Measurements from ENCODE around the gene COX20.
"Not testable (repeated sequence)": the region's sequence is repeated elsewhere in the genome, so short reads cannot be mapped to it uniquely, and the experiment has no call there.

COX20 gene, protein sequence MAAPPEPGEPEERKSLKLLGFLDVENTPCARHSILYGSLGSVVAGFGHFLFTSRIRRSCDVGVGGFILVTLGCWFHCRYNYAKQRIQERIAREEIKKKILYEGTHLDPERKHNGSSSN

DNA sequence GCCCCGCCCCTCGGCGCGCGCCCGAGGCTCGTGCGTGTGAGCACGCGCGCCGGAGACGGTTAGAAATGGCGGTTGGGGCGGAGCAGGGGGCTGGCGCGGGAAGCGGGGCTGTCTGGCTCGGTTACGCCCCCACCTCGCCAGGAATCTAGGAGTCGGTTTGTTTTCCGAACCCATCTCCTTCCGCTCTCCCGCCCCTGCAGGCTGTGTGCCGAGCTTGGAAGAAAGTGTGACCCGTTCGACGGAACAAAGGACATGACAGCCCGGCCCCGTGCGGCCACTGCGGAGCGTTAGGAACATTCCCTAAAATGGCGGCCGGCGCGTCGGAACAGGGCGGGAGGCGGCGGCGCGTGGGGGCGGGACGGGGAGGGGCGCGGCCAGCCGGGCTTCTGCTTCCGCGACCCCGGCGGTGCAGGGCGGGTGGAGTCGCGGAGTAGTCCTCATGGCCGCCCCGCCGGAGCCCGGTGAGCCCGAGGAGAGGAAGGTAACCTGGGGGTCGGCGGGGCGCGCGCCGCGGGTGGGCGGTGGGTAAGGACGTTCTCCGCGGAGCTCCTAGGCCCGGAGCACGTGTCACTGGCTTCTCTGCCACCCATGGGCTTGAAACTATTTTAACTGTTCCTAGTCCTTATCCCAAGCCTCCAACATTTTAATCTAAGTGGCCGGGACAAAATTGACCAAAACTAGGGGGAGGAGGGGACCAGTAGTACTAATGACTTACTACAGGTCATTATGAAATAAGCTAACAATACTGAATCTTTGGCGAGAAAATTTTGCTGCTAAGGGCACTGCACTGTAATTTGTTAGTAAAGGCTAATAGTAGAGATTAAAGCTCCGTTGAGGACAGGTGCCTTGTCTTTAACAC is at the start of gene COX20:
Gene COX20, plus strand, starts transcription at position 383 of the 859 bp plus-strand sequence. Its CDS starts 57 bp downstream, at position 440.
- no peak for FAIRE-seq

DNA sequence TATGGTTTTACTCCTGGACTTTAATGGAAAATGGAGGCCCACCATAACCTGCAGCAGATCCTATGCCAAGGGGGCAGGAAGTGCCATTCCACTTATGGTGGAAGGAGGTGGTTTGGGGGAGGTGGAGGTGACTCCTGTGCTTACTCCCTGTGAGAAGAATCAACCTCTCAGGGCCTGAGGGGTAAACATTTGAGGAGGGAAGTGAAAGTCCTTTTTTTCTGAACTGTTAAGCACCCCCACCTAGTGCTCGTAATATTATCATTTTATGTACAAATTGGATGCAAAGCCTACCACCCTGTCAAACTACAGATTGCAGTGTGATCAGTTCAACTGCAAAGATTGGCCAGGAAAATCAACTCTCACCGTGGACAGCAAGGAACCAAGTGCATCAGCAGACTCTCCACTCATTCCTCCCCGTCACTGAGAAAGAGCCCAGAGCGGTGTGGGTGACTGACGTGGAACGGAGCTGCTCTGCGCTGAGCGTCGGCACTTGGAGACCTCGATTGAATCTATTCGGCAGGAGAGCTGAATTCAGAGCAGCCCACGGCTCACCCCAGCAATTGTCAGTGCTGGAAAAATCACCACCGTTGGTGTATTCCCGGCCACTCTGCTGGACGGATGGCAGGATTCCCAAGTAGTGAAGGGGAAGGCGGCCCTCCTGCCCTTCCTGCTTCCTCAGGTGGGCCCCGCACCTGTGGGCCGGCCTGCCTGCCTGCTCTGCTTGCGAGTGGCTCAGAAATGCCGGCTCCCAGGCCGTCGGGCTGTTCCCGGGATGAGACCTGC is 46.8 kb upstream of the COX20 start:
- no peak for FAIRE-seq

DNA sequence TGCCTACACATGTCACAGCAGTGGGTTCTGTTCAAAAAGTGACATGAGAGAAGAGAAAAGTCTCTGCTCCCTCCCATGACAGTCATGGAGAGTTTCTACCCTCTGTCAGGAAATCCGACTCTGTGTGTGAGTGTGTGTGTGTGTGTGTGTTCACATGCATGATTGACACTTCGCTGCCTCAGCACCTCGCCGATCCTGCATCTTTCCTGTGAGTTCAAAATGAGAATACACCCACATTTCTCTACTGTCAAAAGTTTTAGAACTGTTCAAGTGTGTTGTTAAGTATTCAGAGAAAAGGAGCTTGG is 46.2 kb upstream of the COX20 start:
- FAIRE-seq, result no peak

DNA sequence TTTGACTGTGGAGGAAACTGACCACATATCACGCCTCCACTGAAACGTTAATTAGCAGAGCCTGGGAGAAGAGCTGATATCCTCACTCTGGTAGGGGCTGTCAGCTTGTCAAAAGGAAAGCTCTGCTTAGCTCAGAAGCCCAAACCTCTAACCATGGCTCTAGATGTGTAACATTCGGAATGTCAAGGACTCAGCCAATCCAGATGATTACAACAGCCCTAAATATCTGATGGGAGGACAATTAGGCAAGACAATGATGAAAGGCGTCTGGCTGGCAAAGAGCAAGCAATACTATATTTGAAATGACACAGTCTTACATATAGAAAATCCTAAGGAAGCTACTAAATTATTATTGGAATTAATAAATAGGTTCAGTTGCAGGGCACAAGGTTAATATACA is 45.7 kb upstream of the COX20 start:
- no peak for FAIRE-seq

DNA sequence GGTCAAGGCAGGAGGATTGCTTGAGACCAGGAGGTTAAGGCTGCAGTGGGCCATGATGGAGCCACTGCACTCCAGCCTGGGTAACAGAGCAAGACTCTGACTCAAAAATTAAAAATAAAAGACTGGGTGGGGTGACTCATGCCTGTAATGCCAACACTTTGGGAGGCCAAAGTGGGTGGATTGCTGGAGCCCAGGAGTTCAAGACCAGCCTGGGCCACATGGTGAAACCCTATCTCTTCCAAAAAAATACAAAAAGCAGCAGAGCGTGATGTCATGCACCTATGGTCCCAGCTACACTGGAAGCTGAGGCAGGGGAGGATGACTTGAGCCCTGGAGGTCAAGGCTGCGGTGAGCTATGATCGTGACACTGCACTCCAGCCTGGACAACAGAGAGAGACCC is 44.4 kb upstream of the COX20 start:
- no peak for FAIRE-seq

DNA sequence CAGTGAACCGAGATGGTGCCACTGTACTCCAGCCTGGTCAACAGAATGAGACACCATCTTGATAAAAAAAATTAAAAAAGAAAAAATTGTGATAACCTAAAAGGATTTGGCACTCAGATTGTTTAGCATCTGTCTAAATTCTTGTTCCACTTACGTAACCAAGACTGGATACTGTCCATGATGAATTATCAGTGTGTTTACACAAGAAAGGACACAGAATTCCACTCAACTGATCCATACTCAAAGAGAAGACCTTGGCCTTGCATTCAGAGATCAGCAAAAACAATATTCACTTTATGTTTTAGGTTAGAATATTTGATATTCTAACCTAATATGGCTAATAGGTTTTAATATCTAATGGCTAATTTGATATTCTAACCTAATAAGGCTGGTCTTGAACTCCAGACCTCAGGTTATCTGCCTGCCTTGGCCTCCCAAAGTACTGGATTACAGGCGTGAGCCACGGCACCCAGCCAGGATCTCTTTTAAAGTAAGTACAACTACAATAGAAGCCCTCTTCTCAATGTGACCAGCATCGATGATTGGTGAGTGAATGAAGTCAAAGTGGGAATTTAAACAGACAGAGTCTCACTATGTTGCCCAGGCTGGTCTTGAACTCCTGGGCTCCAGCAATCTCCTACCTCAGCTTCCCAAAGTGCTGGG is 43.1 kb upstream of the COX20 start:
- FAIRE-seq, result no peak

DNA sequence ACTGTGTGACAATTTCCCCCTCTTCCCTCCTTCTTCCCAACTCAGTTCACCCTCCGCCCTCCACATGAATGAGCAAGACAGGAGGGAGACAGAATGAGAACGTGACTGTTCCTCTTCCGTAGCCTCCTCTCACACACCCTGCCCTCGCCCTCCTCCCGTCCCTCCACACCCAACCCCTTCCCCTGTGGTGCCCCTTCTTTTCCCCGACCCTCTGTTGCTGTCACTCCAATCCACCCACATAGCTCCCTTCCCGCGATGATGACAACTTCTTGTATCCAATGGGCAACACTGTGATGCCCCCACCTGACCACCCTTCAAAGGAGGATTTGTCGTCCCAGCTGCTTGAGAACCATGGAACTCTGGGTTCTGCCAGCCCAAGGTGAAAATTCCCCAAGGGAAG is 41.4 kb upstream of the COX20 start:
- no peak for FAIRE-seq

DNA sequence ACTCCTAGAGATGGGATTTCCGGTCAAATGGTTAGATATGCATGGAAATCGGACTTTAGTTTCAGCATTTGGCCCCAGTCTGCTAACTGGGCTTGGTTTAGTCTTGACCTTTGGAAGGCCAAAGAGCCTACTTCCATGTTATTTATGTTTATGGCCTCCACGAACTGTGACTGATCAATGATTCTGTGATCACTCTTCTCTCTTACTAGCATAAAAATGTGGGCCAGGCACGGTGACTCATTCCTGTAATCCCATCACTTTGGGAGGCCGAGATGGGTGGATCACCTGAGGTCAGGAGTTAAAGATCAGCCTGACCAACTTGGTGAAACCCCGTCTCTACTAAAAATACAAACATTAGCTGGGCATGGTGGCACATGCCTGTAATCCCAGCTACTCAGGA is 40.9 kb upstream of the COX20 start:
- FAIRE-seq, result not testable (repeated sequence)

DNA sequence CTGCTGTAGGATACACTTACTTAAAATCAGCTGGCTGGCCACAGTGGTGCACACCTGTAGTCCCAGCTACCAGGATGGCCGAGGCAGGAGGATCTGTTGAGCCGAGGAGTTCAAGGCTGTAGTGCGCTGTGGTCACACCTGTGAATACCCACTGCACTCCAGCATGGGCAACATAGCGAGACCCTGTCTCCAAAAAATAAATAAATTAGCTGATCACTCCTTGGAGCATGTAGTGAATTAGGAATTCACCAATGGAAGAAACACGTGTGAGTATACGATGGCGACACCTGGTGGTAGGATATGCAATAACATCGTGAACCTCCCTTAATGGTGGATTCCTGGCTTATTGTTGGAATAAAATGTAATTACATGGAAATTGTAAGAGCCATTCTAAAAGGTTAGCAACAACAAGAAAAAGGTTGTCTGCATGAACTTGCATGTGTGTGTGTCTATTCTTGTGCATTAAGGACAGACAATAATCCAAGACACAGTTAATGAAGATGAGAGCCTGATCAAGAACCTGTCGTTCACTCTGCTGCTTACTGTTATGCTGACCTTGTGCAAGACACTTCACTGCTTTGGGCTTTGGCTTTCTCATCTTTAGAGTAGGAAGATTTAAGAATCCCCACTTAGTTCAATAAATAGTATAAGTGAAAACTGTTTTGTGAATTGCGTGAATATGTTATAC is 38.6 kb upstream of the COX20 start:
- peak; percentile 86 for FAIRE-seq

DNA sequence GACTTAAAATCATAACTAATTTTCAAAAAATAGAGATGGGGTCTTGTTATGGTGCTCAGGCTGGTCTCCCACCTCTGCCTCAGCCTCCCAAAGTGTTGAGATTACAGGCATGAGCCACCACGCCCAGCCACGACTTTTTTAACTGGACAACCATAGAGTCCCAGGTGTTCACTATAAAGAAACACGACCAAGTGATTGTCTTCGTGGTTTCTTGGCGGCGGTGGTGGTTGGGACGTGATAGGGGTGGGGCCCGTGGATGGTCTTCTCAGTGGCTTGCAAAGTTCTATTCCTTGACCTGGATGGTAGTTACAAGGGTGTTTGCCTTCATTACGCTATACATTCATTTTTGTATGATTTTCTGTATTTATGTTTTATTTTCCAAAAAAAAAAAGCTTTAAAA is 34.6 kb upstream of the COX20 start:
- FAIRE-seq, result no peak

DNA sequence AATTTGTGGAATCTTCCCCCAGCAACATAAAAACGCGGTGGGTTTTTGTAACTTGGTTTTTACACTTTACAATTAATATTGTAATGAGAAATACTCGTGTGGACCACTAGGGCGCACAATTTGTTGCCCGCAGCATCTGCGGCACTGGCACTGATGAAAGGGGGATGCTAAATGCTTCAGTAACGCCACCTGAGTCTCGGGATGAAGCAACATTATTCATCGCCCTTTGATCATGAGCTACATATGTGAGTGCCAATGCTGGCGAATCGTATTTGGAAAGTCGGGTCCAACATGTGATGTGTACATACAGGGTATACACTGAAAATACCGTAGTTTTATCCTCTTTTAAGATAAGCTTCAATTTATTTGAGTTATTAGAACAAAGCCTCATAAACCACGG is 34.2 kb upstream of the COX20 start:
- no peak for FAIRE-seq

DNA sequence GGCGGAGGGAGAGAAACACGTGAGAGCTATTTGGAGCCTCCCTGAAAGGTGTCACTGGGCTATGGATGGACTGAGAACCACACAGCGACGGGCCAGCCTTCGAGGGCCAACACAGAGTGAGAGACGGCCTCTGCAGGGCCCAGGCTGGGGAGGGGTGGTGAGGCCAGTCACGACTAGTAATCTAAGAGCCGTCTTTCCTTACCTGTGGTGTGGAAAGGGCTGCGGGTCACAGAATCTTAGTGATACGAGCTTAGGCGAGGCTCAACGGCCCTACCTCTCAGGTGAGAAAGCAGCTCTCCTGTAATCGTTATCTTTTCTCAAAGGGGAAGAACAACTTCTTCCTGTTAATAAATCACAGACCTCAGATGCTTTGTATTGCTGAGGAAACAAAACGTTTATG is 33.4 kb upstream of the COX20 start:
- no peak for FAIRE-seq

DNA sequence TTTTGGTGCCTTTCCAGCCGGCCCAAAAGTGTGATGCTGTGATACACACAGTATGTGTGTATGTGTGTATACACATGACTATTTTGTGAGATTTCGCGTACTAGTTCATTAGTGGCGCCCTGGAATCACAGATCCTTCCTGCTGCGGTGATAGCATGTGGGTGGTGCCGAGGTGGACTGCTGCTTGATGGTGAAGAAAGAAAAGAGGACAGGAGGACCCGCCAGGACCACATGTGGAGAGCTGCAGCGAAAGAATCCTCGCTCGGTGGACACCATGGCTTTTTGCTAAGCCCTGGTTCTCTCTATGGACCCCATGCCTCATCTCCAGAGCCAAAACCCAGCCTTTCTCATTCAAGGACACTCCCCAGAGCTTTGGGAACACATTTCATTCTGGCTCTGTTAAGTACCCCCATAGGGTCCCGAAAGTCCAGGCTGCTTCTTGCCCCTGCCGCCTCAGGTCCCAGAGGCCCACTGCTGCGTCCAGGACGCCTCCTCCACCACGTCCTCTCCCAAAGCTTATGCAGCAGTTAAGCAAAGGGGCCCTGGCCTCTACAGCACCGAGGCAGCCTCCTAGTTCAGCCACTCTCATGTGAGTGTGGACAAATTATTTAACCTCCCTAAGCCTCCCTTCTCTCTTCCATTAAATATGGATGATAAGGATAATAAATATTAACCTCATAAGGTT is 32.8 kb upstream of the COX20 start:
- FAIRE-seq, result no peak

DNA sequence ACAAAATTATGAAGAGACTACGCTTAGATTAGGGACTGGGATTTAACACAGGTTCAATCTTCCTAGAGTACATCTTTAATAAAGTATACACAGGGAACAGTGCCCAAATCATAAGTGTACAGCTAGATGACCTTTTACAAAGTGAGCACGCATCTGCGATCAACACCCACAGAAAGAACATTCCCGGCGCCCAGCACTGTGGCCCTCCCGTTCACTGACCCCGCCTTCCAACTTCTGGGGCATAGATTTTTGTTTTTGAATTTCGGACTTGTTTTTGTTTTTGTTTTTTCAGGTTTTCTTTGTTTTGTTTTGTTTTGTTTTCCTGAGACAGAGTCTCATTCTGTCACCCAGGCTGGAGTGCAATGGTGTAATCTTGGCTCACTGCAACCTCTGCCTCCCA is 30.6 kb upstream of the COX20 start:
- no peak for FAIRE-seq

DNA sequence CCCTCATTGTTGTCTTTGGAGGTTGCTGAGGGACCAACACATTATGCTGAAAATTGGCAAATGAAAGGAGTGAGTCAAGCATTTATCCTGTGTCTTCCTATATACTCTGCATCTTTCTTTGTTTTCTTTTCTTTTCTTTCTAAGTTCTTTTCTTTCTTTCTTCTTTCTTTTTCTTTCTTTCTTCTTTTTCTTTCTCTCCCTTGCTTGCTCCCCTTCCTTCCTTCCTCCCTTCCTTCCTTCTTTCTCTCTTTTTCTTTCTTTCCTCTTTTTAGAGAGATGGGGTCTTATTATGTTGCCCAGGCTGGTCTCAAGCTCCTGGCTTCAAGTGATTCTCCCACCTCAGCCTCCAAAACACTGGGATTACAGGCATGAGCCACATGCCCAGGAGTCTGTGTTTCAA is 28.3 kb upstream of the COX20 start:
- no peak for FAIRE-seq

DNA sequence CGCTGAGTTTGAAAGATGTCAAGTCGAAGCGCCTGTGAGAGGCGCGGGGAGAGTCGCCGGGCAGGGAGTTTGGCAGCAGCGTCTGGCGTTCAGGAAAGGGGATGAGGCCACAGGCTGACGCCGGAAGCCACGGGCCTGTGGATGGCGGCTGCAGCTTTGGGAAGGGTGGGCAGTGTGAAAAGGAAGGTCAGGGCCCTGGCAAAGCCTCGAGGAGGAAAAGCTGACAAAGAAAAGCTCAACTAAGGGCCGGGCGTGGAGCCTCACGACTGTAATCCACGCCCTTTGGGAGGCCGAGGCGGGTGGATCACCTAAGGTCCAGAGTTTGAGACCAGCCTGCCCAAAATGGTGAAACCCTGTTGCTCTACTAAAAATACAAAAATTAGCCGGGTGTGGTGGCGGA is 25.2 kb upstream of the COX20 start:
- no peak for FAIRE-seq

DNA sequence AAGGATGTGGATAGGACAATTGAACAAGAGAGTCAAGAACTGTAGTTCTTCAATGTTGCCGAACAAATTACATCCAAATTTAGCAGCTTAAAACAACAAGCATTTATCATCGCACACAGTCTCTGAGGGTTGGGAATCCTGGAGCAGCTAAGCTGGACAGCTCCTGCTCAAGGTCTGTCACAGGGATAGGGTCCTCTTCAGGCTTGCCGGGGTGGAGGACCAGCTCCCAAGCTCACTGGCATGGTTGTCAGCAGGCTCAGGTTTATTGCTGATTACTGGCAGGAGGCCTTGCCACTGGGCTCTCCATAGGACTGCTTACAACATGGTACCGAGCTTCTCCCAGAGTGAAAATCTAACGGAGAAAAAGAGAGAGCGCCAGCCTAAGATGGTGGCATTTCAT is 22.1 kb upstream of the COX20 start:
- FAIRE-seq, result no peak

DNA sequence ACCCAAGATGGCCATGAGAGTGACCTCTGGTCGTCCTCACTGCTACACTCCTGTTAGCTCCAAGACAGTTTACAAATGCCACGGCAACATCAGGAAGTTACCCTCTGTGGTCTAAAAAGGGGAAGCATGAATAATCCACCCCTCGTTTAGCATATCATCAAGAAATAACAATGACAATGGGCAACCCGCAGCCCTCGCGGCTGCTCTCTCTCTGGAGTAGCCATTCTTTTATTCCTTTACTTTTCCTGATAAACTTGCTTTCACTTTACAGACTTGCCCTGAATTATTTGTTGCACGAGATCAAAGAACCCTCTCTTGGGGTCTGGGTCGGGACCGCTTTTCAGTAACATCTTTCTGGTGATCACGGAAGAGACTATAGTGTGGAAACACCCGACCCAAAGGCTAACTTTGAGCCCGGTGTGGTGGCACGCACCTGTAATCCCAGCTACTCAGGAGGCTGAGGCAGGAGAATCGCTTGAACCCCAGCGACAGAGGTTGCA is 19.8 kb upstream of the COX20 start:
- no peak for FAIRE-seq

DNA sequence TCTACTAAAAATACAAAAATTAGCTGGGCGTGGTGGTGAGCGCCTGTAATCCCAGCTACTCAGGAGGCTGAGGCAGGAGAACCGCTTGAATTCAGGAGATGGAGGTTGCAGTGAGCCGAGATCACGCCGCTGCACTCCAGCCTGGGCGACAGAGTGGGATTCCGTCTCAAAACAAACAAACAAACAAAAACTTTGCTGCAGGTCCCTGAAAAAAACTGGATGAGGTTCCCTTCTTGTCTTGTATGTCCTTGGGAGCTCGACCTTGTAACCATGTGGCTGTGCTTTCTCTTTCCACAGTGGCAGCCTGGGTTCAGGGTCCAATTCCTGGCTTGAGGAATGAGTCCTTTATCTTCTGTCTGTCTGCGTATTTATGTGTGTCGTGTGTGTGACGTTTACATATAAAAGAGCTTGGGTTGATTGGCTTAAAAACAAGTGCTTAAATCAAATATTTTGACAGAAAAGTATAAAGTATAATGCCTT is 18.0 kb upstream of the COX20 start:
- FAIRE-seq, result no peak

DNA sequence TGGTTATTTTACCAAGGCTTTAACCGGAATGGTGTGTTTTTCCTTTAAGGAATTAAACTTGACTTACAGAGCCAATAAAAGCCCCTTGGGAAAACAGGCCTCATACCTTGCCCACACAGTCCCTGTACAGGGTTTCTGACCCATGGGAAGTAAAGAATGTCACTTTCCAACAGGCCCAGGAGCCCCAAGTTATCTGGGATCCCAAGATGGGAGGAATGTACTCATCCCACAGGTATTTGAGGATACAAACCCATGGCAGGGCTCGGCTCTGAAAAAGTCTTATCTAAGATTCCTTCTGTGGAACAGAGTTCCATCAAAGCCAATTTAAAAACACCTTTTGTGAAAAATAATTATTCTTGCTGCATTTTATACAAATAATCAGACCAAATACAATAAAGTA is 15.3 kb upstream of the COX20 start:
- FAIRE-seq, result no peak

DNA sequence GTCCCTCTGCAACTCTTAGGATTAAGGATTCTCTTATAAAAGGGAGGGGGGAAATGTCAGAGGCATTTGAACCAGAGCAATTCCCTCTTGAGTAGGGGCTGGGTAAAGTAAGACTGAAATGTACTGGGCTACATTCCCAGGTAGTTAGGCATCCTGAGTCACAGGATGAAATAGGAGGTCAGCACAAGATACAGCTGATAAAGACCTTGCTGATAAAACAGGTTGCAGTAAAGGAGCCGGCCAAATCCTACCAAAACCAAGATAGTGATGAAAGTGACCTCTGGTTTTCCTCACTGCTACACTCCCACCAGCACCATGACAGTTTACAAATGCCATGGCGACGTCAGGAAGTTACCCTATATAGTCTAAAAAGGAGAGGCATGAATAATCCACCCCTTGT is 14.3 kb upstream of the COX20 start:
- FAIRE-seq, result no peak

DNA sequence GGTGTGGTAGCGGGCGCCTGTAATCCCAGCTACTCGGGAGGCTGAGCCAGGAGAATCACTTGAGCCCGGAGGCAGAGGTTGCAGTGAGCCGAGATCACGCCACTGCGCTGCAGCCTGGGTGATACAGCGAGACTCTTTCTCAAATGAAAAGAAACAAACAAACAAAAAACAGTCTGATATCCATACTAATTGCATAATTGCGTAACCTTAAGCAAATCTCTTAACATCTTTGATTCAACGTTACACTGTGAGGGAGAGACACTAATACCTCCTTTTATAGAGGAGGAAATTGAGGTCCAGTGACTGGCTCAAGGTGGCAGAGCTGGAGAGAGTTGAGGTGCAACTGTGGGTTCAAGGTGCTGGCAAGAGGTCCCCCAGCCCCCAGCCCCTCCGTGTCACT is 12.6 kb upstream of the COX20 start:
- FAIRE-seq, result no peak

Measured in G401.6 (cell line).